ENCODE results near the gene MINAR2.
A peak's percentile ranks its signal among the peaks of the same experiment; 100 is the strongest.

Gene MINAR2

DNA sequence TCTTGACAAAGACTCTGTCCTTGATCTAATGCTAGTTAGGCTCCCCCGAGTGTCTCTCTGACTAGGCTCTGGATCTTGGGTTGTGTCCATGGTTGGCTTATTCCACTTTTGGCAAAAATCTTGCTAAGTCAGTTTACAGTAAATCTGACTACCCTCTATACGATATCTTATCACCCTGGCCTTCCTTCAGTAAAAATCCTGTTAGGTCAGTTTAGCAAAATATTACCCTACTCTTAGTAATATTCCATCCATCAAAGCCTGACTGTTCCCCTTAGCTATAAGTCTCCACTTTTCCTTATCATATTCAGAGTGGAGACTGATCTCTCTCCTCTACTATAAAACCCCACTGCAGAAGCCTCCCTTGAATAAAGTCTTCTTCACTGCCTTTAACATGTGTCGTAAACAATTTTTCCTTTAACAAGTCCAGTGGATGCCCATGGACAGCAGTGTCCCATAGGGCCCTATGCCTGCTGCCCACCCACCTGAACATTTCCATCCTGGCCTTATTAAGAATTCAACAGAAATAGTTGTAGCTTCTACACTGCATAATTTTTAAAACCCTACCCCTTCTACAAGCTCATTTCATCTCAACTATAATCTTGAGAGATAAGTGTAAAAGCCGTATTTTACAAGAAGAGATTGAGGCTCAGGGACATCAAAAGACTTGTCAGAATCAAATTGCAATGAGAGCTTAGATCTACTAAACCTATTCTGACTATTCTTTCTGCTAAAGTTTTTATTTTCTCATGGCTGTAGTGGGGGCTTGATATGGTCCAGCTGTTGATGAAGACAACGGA is 22.3 kb downstream of the MINAR2 start:
- no peak overlapping the region for H3K4me3 ChIP-seq (ENCODE audit: low read depth, low read length)
- TF ChIP-seq, protein P1, sequence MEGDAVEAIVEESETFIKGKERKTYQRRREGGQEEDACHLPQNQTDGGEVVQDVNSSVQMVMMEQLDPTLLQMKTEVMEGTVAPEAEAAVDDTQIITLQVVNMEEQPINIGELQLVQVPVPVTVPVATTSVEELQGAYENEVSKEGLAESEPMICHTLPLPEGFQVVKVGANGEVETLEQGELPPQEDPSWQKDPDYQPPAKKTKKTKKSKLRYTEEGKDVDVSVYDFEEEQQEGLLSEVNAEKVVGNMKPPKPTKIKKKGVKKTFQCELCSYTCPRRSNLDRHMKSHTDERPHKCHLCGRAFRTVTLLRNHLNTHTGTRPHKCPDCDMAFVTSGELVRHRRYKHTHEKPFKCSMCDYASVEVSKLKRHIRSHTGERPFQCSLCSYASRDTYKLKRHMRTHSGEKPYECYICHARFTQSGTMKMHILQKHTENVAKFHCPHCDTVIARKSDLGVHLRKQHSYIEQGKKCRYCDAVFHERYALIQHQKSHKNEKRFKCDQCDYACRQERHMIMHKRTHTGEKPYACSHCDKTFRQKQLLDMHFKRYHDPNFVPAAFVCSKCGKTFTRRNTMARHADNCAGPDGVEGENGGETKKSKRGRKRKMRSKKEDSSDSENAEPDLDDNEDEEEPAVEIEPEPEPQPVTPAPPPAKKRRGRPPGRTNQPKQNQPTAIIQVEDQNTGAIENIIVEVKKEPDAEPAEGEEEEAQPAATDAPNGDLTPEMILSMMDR (IDR thresholded peaks at IDR 0.05; ENCODE audit: borderline replicate concordance, insufficient read depth, low read depth, low read length) = no peak

DNA sequence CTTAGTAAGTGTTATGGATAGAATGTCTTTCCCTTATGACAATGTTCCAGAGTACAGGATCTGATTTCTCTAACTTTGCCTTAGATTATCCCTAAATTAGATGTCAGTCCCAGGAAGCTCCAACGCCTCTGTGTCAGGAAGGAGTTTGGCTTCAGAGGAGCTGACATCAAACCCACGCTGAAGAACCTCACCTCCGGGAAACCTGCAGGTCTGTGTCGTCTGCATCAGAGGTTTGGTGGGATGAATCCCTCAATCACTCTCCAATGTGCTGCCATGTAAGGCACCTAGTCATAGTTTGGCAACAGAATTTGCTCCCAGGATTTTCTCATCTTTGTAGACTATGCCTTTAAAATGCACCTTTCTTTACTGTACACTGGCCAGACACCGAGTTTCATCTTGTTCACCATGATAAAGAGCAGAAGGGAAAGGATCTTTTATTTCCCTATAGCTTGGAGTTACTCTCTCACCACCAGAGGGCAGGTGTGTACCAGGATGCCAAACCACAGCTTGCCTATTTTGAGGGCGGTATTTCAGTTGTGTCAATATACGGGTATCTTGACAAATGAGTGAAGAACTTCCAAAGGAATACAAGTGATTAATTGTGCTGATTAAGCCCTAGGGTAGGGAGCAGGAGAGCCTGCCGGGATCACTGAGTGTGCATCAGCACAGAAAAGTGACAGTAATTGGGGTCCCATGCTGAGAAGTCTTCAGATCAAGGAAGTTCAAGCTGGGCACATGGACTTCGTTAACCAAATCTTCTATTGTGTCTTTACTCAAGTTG is 23.4 kb downstream of the MINAR2 start:
- TF ChIP-seq, protein P1 (IDR thresholded peaks at IDR 0.05; ENCODE audit: borderline replicate concordance, insufficient read depth, low read depth, low read length) = peak; percentile 69
- no peak overlapping the region for H3K4me3 ChIP-seq (ENCODE audit: low read depth, low read length)

DNA sequence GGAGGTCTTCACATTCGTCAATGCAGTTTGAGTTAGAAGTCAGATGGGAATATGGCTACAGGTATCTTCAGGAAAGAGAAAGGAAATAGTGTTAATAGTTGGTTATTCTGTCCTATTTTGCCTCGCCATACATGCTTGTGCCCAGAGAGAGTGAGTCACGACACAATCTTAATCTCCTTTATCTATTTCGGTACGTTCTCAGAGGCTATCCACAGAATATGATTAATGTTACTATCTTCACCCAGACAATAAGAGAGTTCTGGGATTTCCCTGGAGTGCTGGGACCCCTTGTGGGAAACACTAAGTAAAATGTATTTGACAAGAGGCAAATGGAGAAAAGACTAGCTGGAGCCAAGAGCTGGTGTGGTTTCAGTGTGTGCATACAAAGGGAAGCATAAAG is 25.5 kb downstream of the MINAR2 start:
- H3K4me3 ChIP-seq (ENCODE audit: low read depth, low read length) = no peak overlapping the region
- TF ChIP-seq, protein P1 (IDR thresholded peaks at IDR 0.05; ENCODE audit: borderline replicate concordance, insufficient read depth, low read depth, low read length) = no peak

DNA sequence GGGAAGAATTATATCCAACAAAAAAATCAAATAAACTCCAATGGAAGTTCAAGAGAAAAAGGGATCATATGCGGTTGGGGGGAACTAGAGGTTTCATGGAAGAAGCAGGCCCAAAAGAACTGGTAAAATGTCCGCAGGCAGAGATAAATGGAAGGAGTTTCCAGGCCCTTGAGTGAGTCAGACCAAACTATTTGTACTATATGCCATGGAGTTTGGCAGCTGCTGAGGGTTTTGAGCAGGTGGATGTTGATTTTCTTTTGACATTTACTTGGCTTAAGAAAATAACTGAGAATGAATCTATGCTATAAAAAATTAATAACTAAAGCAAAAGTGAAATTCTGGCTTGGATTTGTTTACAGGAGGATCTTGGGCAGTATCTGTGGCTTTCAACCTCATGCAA is 33.7 kb downstream of the MINAR2 start:
- TF ChIP-seq, protein P1 (IDR thresholded peaks at IDR 0.05; ENCODE audit: borderline replicate concordance, insufficient read depth, low read depth, low read length) = no peak
- H3K4me3 ChIP-seq (ENCODE audit: low read depth, low read length) = no peak overlapping the region

DNA sequence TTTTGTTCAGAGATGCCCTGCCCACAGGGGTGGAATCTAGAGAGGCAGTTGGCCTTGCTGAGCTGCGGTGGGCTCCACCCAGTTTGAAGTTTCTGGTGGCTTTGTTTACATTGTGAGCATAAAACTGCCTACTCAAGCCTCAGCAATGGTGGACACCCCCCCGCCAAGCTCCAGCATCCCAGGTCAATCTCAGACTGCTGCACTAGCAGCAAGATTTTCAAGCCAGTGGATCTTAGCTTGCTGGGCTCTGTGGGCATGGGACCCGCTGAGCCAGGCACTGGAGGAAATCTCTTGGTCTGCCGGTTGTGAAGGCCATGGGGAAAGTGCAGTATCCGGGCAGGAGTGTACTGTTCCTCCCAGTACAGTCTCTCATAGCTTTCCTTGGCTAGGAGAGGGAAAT is 55.5 kb downstream of the MINAR2 start:
- TF ChIP-seq, protein P1 (IDR thresholded peaks at IDR 0.05; ENCODE audit: borderline replicate concordance, insufficient read depth, low read depth, low read length) = no peak
- no peak overlapping the region for H3K4me3 ChIP-seq (ENCODE audit: low read depth, low read length)

DNA sequence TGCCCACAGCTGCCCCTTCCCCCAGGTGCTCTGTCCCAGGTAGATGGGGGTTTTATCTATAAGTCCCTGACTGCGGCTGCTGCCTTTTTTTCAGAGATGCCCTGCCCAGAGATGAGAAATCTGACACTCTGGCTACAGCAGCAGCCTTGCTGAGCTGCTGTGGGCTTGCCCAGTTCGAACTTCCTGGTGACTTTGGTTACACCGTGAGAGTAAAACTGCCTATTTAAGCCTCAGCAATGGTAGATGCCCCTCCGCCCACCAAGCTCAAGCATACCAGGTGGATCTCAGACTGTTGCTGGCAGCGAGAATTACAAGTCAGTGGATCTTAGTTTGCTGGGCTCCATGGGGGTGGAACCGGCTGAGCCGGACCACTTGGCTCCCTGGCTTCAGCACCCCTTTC is 56.8 kb downstream of the MINAR2 start:
- no peak overlapping the region for H3K4me3 ChIP-seq (ENCODE audit: low read depth, low read length)
- TF ChIP-seq, protein P1 (IDR thresholded peaks at IDR 0.05; ENCODE audit: borderline replicate concordance, insufficient read depth, low read depth, low read length) = no peak
